ENCODE data around the gene CFAP54.

DNA sequence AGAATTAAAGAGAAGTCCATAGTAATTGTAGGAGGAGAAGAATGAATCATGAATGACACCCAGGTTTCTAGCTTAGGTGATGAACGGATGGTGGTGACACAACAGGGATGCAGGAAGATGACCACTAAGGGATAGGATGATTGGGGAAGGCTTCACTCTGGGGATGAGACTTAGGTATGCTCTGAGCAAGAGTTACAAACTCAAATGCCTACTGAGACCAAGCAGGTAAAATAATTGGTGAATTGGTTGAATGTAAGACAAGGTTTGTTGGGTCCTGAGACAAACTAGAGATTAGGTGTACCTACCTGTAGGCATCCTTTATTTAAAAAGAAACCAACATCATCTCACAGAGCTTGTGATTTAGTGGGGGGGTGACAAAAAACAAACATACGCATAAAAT lies 116.3 kb downstream of the CFAP54 start:
- no peak for TF ChIP-seq CTCF (IDR thresholded peaks at IDR 0.05)
- no peak for TF ChIP-seq POLR2AphosphoS5 (IDR thresholded peaks at IDR 0.05; ENCODE audit: low read depth, low read length)
